CD4-positive, alpha-beta T cell (primary cell): ENCODE measurements around the gene KIF3A. TPM values are rescaled to one million over a fixed set of nuclear protein-coding genes. Genes with fewer than 3 reads are reported as not detected.

Experiments
- ATAC-seq: fragments of 200-7000 bp; cut with Tn5 transposase; one replicate; pipeline ENCODE4 v1.10.0; 2022; ENCODE audit warnings: mild to moderate bottlenecking; ENCODE audit not compliant: poor library complexity
- CTCF ChIA-PET: fragments of 350-600 bp; sonication (Branson Sonifier 250); formaldehyde crosslinking; loops from one replicate; lab custom pipeline; 2021; ENCODE audit warnings: antibody characterized with exemption, inconsistent platforms; lab: Charles Lee
- POLR2A ChIA-PET: fragments of 350-600 bp; sonication (Branson Sonifier 250); formaldehyde crosslinking; loops from one replicate; lab custom pipeline; 2021; ENCODE audit warnings: antibody characterized with exemption, inconsistent platforms; lab: Charles Lee
- DNase-seq, 14 experiments: peaks; one replicate each; pipeline ENCODE4 v3.0.0-alpha.2; 2013 to 2020; ENCODE audit warnings: mixed read lengths in 2 of 14
- H3K27ac ChIP-seq, 2 donors: one replicate each; pipeline versions ENCODE4 v1.5.1 to v1.7.0; 2013; ENCODE audit warnings: low read length in 2 of 2, low read depth in 1 of 2, mild to moderate bottlenecking in 1 of 2
- H3K27me3 ChIP-seq, 2 experiments: 1 replicate in 1 of 2; 2 replicates in 1 of 2; pipeline versions ENCODE4 v1.6.1 to v1.7.0; 2013; ENCODE audit warnings: low read length in 2 of 2, control low read depth in 1 of 2, mild to moderate bottlenecking in 1 of 2, moderate library complexity in 1 of 2; ENCODE audit not compliant: insufficient read depth in 2 of 2, control insufficient read depth in 1 of 2
- H3K36me3 ChIP-seq: one replicate; pipeline ENCODE4 v1.6.1; 2013; ENCODE audit warnings: low read length, control low read depth; ENCODE audit not compliant: insufficient read depth
- H3K4me1 ChIP-seq: one replicate; pipeline ENCODE4 v1.6.1; 2013; ENCODE audit warnings: low read length, control low read depth; ENCODE audit not compliant: insufficient read depth
- H3K4me3 ChIP-seq: one replicate; pipeline ENCODE4 v1.5.1; 2013; ENCODE audit warnings: mild to moderate bottlenecking, low read length, moderate library complexity
- H3K9me3 ChIP-seq, 2 experiments: 1 replicate in 1 of 2; 2 replicates in 1 of 2; pipeline versions ENCODE4 v1.6.1 to v1.7.0; 2013; ENCODE audit warnings: low read length in 2 of 2, mild to moderate bottlenecking in 2 of 2, control low read depth in 1 of 2, moderate library complexity in 1 of 2; ENCODE audit not compliant: control insufficient read depth in 1 of 2, insufficient read depth in 1 of 2
- H3K27ac Mint-ChIP-seq: one replicate; pipeline ENCODE4 v1.8.0; 2020; ENCODE audit warnings: mixed read lengths
- H3K27me3 Mint-ChIP-seq: one replicate; pipeline ENCODE4 v1.8.0; 2021; ENCODE audit warnings: mixed read lengths
- H3K36me3 Mint-ChIP-seq: one replicate; pipeline ENCODE4 v1.8.0; 2021; ENCODE audit warnings: low read depth, mixed read lengths
- H3K4me1 Mint-ChIP-seq: one replicate; pipeline ENCODE4 v1.8.0; 2021; ENCODE audit warnings: low read depth, mixed read lengths
- H3K4me3 Mint-ChIP-seq: one replicate; pipeline ENCODE4 v1.8.0; 2020; ENCODE audit warnings: mild to moderate bottlenecking, mixed read lengths
- H3K9me3 Mint-ChIP-seq: one replicate; pipeline ENCODE4 v1.8.0; 2020; ENCODE audit warnings: mixed read lengths
- CTCF ChIP-seq: fragments of 200-600 bp; IDR thresholded peaks from one replicate; pipeline ENCODE4 v1.8.0; 2022; ENCODE audit warnings: antibody characterized with exemption, mild to moderate bottlenecking
- intact Hi-C, 2 experiments: fragments of 100-400 bp; cut with DNase I in 1 of 2; cut with micrococcal nuclease in 1 of 2; formaldehyde crosslinking; loops; one replicate each; pipeline versions ENCODE4 v1.15.1 to v1.9.0; 2023 to 2025; cut with DNase I, micrococcal nuclease
- total RNA-seq, 174 experiments: library from RNA in 2 of 174; stranded (reverse) in 2 of 174; gene quantifications; one replicate each; pipeline ENCODE4 v1.2.3 and lab custom pipeline; 2021 to 2026

Gene KIF3A
- total RNA-seq, 2 experiments from 2014 or later: 10.2 to 12.4 TPM

- no peak for DNase-seq
- Mint-ChIP-seq H3K4me1 (peaks cover 25% of the 10 kb centered on the region), H3K36me3 (no peaks in the 10 kb centered on the region), H3K27ac (no peak overlapping the region), H3K27me3 (peaks cover 58% of the 10 kb centered on the region), H3K4me3 (peak overlapping the region; percentile 57), H3K9me3 (no peaks in the 10 kb centered on the region)
- Histone ChIP-seq H3K27ac (no peak overlapping the region), H3K4me3 (no peak overlapping the region), H3K27me3 (peaks cover 10 to 45% of the 10 kb centered on the region in 2 experiments), H3K4me1 (peaks cover 20% of the 10 kb centered on the region), H3K36me3 (no peaks in the 10 kb centered on the region), H3K9me3 (no peaks in the 10 kb centered on the region)
- CTCF ChIA-PET: no interaction called here
- POLR2A ChIA-PET: no interaction called here
- no peak for TF ChIP-seq CTCF
- ATAC-seq: no peak
- intact Hi-C loops: no loop called here
Observed at GRCh38 chr5:132780577-132780976, 43.2 kb upstream of the KIF3A start.

- no peak overlapping the region for H3K27ac ChIP-seq
- no peak for TF ChIP-seq CTCF
- Mint-ChIP-seq H3K9me3 (no peaks in the 10 kb centered on the region), H3K27ac (no peak overlapping the region), H3K27me3 (peaks cover 56% of the 10 kb centered on the region), H3K4me3 (peak overlapping the region; percentile 21), H3K4me1 (peaks cover 25% of the 10 kb centered on the region), H3K36me3 (no peaks in the 10 kb centered on the region)
- H3K36me3 ChIP-seq: no peaks in the 10 kb centered on the region
- no peak overlapping the region for H3K4me3 ChIP-seq
- ATAC-seq (no peak), DNase-seq (no peak)
- CTCF ChIA-PET: no interaction called here
- H3K4me1 ChIP-seq: peaks cover 23% of the 10 kb centered on the region
- POLR2A ChIA-PET: no interaction called here
- H3K9me3 ChIP-seq: no peaks in the 10 kb centered on the region
- peaks cover 10 to 39% of the 10 kb centered on the region in 2 experiments for H3K27me3 ChIP-seq
- intact Hi-C loops: no loop called here
Observed at GRCh38 chr5:132779961-132780360, 42.6 kb upstream of the KIF3A start.

- Histone ChIP-seq H3K36me3 (no peaks in the 10 kb centered on the region), H3K4me1 (peaks cover 23% of the 10 kb centered on the region), H3K27me3 (peaks cover 10 to 33% of the 10 kb centered on the region in 2 experiments), H3K27ac (no peak overlapping the region), H3K4me3 (no peak overlapping the region), H3K9me3 (no peaks in the 10 kb centered on the region)
- Mint-ChIP-seq H3K4me3 (peak overlapping the region; percentile 87), H3K27me3 (peaks cover 55% of the 10 kb centered on the region), H3K4me1 (peaks cover 25% of the 10 kb centered on the region), H3K9me3 (no peaks in the 10 kb centered on the region), H3K36me3 (no peaks in the 10 kb centered on the region), H3K27ac (no peak overlapping the region)
- ATAC-seq (no peak), DNase-seq (no peak)
- intact Hi-C loops: no loop called here
- CTCF ChIA-PET: no interaction called here
- POLR2A ChIA-PET: no interaction called here
- TF ChIP-seq CTCF: no peak
Observed at GRCh38 chr5:132778856-132779255, 41.5 kb upstream of the KIF3A start.
